Kidney (tissue), 14 donors: ENCODE measurements around the gene HGS. TPM values are rescaled to one million over a fixed set of nuclear protein-coding genes. Genes with fewer than 3 reads are reported as not detected.

Experiments
- DNase-seq, 5 donors: peaks; one replicate each; pipeline ENCODE4 v3.0.0-alpha.2; 2013 to 2020
- FAIRE-seq: peaks from 2 replicates; lab custom pipeline; 2012; peaks lifted over from hg19 to GRCh38; lab: Jason Lieb, UNC
- H3K27ac ChIP-seq, 2 donors: one replicate each; pipeline ENCODE4 v1.7.0; 2013; ENCODE audit warnings: low read depth in 2 of 2, low read length in 2 of 2, inconsistent platforms in 1 of 2
- H3K27me3 ChIP-seq: one replicate; pipeline ENCODE4 v1.7.1; 2013; ENCODE audit warnings: low read length, inconsistent platforms; ENCODE audit not compliant: control insufficient read depth, insufficient read depth
- H3K36me3 ChIP-seq, 3 donors: one replicate each; pipeline versions ENCODE4 v1.7.0 to v1.7.1; 2013; ENCODE audit warnings: low read length in 3 of 3, control low read depth in 1 of 3, inconsistent platforms in 1 of 3; ENCODE audit not compliant: insufficient read depth in 3 of 3, control insufficient read depth in 2 of 3
- H3K4me1 ChIP-seq, 3 donors: one replicate each; pipeline versions ENCODE4 v1.7.0 to v1.7.1; 2013; ENCODE audit warnings: low read length in 3 of 3, inconsistent platforms in 1 of 3, low read depth in 1 of 3; ENCODE audit not compliant: control insufficient read depth in 2 of 3, insufficient read depth in 2 of 3
- H3K4me3 ChIP-seq, 3 donors: one replicate each; pipeline versions ENCODE4 v1.7.0 to v1.8.1; 2013; ENCODE audit warnings: low read length in 3 of 3, control low read depth in 1 of 3, inconsistent platforms in 1 of 3
- H3K9ac ChIP-seq, 3 donors: one replicate each; pipeline versions ENCODE4 v1.7.0 to v1.7.1; 2013; ENCODE audit warnings: low read length in 3 of 3, control low read depth in 1 of 3, inconsistent platforms in 1 of 3
- H3K9me3 ChIP-seq, 3 donors: one replicate each; pipeline versions ENCODE4 v1.7.0 to v1.7.1; 2013; ENCODE audit warnings: low read length in 3 of 3, control low read depth in 1 of 3, inconsistent platforms in 1 of 3; ENCODE audit not compliant: control insufficient read depth in 2 of 3, insufficient read depth in 1 of 3
- CTCF ChIP-seq: IDR thresholded peaks from 3 replicates; pipeline ENCODE4 v1.5.1; 2012; ENCODE audit warnings: mild to moderate bottlenecking, moderate library complexity, borderline replicate concordance; ENCODE audit not compliant: insufficient read depth; ENCODE audit errors: extremely low read depth
- intact Hi-C: fragments of 100-400 bp; cut with DNase I; formaldehyde crosslinking; loops from one replicate; pipeline ENCODE4 v1.11.1; 2022
- polyA plus RNA-seq: library from polyadenylated mRNA; stranded (reverse); fragments of 350-450 nt; fragmentation: Illumina TruSeq; extraction: RNeasy Lipid Tissue Mini Kit (QIAGEN cat#74804); gene quantifications from one replicate; pipeline ENCODE4 v1.2.3, GENCODE V29; 2014; ENCODE audit warnings: low read depth, low replicate concordance; ENCODE audit not compliant: insufficient read depth
- total RNA-seq: library from RNA; stranded (reverse); fragmentation: NEBNext Ultra II Directional; extraction: Animal tissue kit (Norgen Biotek cat#: 25700); gene quantifications from one replicate; pipeline ENCODE4 v1.2.1, GENCODE V29; 2021
- donor health status: control.
- donor health status: control.
- donor health status: control.
- donor health status: control.
- donor health status: control.
- donor health status: DM: yes; HTN: yes; CAD: no.
- donor health status: Normal renal cell carcinoma (clear cell type).

HGS gene
- total and polyA plus RNA-seq, 2 donors from 2014 or later: 85.5 to 95.3 TPM

DNA sequence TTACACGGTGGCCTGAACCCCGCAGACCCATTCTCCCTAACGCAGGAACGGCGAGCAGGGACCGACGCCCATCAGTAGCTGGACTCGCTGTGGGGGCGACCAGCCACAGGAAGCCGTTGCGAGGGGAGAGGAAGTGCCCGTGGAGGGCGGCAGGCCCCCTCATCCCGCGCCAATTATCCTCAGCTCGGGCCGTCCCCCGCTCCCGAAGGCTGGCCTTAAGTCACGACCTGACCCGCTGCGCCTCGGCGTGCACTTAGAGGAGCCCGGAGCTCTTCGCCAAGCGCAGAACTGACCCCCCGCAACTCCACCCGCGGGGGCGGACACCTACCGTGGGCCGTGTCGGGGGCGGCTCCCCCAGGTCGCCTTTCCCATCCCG is 615 bp upstream of the HGS start:
- intact Hi-C loops: no loop called here
- peaks cover 0 to 23% (median 11%) of the 10 kb centered on the region in 3 donors for H3K4me1 ChIP-seq
- FAIRE-seq (no peak), DNase-seq (no peak)
- peak overlapping the region; percentile 65 to 95 (median 75) for H3K4me3 ChIP-seq
- TF ChIP-seq CTCF: no peak
- H3K9me3 ChIP-seq: no peaks in the 10 kb centered on the region
- H3K36me3 ChIP-seq: peaks cover 0 to 16% (median 10%) of the 10 kb centered on the region in 3 donors
- peak overlapping the region; percentile 77 to 78 for H3K27ac ChIP-seq
- H3K9ac ChIP-seq: peak overlapping the region; percentile 55 to 91 (median 80)
- H3K27me3 ChIP-seq: no peaks in the 10 kb centered on the region

GRCh38 chr17:81684442-81684911 is 666 bp downstream of the HGS start:
- Histone ChIP-seq H3K27me3 (no peaks in the 10 kb centered on the region), H3K9me3 (no peaks in the 10 kb centered on the region), H3K27ac (peak overlapping the region in 1 of 2 donors; percentile 17), H3K9ac (peak overlapping the region; percentile 41 to 85 (median 47)), H3K36me3 (peaks cover 0 to 27% (median 16%) of the 10 kb centered on the region in 3 donors), H3K4me3 (peak overlapping the region; percentile 74 to 95 (median 88)), H3K4me1 (peaks cover 0 to 23% (median 11%) of the 10 kb centered on the region in 3 donors)
- no peak for TF ChIP-seq CTCF
- no peak for DNase-seq
- FAIRE-seq: no peak
- intact Hi-C loops: no loop called here

DNA sequence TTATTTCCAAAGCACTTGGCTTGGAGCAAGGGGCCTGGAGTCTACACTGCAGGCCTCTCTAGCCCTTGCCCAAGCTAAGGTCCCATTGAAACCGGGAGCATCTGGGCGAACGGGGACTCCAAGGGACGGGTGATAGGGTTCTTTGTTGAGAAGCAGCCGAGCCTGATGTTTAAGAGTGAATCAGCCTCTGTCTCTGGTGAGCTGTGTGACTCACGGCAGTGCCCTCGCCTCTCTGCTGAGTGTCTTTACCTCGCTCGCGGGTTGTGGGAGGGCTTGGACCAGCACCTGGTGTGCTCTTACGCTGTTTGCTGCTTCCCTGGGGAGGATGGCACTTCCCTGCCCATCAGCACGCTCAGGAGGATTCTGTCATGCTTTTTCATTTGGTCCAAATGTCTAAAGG is 1.3 kb downstream of the HGS start:
- Histone ChIP-seq H3K36me3 (peaks cover 0 to 33% (median 19%) of the 10 kb centered on the region in 3 donors), H3K4me3 (peak overlapping the region in 2 of 3 donors; percentile 88 to 95), H3K4me1 (peaks cover 0 to 23% (median 11%) of the 10 kb centered on the region in 3 donors), H3K9ac (peak overlapping the region in 2 of 3 donors; percentile 41 to 85), H3K27me3 (no peaks in the 10 kb centered on the region), H3K9me3 (no peaks in the 10 kb centered on the region), H3K27ac (no peak overlapping the region)
- intact Hi-C loops: no loop called here
- DNase-seq (no peak), FAIRE-seq (no peak)
- no peak for TF ChIP-seq CTCF

DNA sequence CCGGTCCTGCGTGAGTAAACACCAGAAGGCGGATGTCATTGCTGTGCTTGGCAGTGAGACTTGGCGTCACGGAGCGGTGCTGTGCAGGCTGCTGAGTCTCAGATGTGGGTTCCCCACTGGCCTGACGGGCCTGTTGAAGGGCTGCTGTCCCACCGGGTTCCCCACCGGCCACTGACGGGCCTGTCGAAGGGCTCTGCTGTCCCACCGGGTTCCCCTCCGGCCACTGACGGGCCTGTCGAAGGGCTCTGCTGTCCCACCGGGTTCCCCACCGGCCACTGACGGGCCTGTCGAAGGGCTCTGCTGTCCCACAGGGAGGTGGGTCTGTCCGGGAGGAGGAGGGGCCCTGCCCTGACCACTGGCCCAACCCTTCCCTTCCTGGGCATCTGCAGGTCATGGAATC is 2.8 kb downstream of the HGS start:
- H3K27me3 ChIP-seq: no peaks in the 10 kb centered on the region
- no peak overlapping the region for H3K9ac ChIP-seq
- no peak overlapping the region for H3K4me3 ChIP-seq
- TF ChIP-seq CTCF: no peak
- intact Hi-C loops: no loop called here
- DNase-seq (no peak), FAIRE-seq (no peak)
- H3K27ac ChIP-seq: no peak overlapping the region
- H3K4me1 ChIP-seq: peaks cover 0 to 21% (median 11%) of the 10 kb centered on the region in 3 donors
- H3K9me3 ChIP-seq: no peaks in the 10 kb centered on the region
- H3K36me3 ChIP-seq: peaks cover 0 to 34% (median 21%) of the 10 kb centered on the region in 3 donors
